NCI-H2196 treated with DMSO at 0.1 percent for 48 hours (cell line): ENCODE results near the gene PPP5C.
A peak's percentile ranks its signal among the peaks of the same experiment; 100 is the strongest.
"Not testable (repeated sequence)": the region's sequence is repeated elsewhere in the genome, so short reads cannot be mapped to it uniquely, and the experiment has no call there.

Experiments used
- DNase-seq: peaks from one replicate; lab custom pipeline; 2025; ENCODE audit not compliant: unreplicated experiment; lab: John Stamatoyannopoulos, UW

PPP5C gene

DNA sequence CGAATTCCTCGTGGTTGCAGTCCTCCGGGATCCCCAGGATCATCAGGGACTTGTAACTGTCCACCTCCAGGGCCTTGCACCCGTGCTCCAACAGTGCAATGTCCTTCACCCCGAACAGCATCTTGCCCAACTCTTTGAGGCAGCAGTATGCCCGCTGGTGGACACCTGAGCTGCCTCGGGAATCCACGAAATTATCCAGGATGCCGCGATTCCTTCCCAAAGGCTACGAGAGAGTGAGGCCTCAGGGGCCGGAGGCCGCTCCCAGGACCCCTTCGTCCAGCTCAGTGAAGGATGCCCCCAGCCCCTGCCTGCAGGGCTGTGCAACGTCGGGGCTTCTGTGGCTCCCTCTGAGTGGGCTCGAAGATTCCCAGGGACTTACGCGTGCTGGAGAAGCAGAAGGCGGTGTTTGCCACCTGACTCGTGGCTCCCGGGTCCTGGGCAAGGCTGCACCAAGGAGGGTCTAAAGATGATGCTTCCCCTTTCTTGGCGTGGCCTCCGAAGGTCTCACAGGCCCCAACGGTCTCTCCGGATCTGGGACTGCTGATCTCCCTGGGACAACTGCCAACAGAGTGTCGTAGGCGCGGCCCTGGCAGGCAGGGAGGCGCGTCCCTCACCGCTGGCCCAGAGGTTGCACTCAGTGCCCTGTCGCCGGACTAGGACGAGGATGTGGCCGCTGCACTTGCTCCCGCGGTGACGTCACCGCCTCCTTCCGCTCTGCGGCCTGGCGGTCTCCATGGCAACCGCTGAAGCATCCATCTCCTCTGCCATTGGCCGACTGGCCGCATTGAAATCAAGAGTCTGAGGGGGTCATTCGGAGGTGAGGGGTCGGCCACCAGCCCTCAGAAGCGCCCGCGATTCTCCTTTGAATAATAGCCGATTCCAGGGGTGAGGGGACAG, 81.6 kb downstream of the PPP5C start, which contains the start of gene PNMA8C:
Gene PNMA8C, minus strand, starts transcription at position 698 of the 897 bp plus-strand sequence. Its CDS starts 577 bp downstream, at position 121.
- peak; percentile 87 for DNase-seq

DNA sequence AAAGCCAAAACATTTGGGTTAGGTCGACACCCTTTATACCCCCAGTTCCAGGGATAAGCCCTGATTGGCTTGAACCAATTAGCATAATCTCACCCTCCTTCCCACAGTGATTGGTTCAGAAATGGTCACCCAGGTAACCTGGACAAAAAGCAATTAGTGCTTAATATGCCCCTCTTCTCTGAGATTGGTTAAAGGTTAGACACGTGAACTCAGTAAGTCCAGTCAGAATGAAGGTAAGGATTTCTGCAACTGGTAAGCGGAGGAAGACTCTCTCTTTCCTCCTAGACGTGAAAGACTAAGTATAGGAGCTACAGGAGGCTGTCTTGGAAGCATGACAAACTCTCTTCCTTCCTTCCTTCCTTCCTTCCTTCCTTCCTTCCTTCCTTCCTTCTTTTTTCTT, 83.1 kb downstream of the PPP5C start:
- DNase-seq: no peak

DNA sequence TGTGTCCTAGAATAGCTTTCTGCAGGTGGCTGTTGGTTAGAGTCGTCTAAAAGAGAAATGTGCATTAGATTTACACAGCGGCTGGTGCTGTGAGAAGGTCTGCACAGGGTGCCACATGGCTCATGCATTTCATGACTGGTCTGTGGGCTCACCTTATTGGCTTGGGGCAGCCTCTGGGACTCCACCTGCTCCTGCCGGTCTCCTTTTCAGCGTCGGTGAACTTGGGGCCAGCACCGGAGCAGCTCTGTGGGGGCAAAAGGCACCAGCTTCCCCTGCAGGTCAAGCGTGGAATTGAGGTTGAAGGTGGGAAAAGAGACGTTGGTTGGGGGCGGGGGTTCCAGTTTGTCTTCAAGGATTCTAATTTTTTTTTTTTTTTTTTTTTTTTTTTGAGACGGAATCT, 84.9 kb downstream of the PPP5C start:
- no peak for DNase-seq

DNA sequence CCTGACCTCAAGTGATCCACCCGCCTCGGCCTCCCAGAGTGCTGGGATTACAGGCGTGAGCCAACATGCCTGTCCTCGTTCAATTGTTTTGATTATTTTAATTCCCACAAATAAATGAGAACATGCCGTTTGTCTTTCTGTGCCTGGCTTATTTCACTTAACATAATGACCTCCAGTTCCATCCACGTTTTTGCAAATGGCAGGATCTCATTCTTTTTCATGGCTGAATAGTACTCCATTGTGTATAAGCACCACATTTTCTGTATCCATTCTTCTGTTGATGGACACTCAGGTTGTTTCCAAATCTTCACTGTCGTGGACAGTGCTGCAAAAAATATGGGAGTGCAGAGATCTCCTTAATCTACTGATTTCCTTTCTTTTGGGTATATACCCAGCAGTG, 86.6 kb downstream of the PPP5C start:
- not testable (repeated sequence) for DNase-seq

DNA sequence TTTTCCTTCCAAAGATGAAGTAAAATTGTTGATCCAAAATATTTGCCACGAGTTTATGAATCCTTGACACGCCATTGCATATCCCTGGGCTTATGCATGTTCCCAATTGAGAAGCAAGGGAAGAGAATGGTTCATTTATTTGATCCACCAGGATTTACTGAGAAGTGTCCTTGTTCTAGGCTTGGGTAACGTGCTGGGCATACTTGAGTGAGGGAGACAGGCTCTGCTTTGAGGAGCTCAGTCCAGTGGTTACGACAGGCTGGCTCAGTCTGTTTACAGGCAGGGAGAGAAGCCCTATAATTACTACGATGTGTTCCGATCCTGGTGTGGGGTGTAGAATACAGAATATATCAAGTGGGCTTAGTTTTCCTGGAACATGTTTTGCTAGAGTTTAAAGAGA, 88.1 kb downstream of the PPP5C start:
- no peak for DNase-seq

DNA sequence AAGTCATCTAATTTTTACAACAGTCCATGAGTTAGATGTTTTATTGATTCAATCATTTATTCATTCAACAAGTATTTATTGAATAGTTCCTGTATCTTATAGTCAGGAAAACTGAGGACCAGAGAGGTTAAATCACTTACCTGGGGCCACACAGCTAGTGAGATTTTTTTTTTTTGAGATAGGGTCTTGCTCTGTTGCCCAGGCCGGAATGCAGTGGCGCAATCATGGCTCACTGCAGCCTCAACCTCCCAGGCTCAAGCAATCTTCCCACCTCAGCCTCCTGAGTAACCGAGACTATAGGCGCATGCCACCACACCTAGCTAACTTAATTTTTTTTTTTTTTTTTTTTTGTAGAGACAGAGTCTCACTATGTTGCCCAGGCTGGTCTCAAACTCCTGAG, 88.8 kb downstream of the PPP5C start:
- DNase-seq: not testable (repeated sequence)
